ENCODE data around the gene DPP3. TPM values are rescaled to one million over a fixed set of nuclear protein-coding genes. Genes with fewer than 3 reads are reported as not detected.
"Not testable (repeated sequence)": the region's sequence is repeated elsewhere in the genome, so short reads cannot be mapped to it uniquely, and the experiment has no call there.

The DPP3 gene
- polyA plus RNA-seq, 2 of the 4 experiments (the other 2 are of a cell fraction), result 52.2 to 70.5 TPM

GRCh38 chr11:66543263-66544107, 63.3 kb downstream of the DPP3 start:
- no peak for FAIRE-seq
- ATAC-seq, result no peak
- H3K9me3 ChIP-seq, result no peaks in the 10 kb centered on the region
- 90% methylated on average over 17 of the region's 26 CpGs for WGBS (ENCODE audit: missing lambda C conversion rate)
- no peak overlapping the region for H3K27ac ChIP-seq
- POLR2A ChIA-PET, result interaction anchor here (1.5 kb wide), 1 partner anchor 11 kb away, joined by 3 read pairs; no protein-coding TSS in a partner anchor
- peaks cover 17% of the 10 kb centered on the region for H3K4me1 ChIP-seq
- no peak overlapping the region for H3K4me3 ChIP-seq
- no peak for TF ChIP-seq TP53 (CRISPR knock-in tag; IDR thresholded peaks at IDR 0.05)
- no peak for TF ChIP-seq CTCF (IDR thresholded peaks at IDR 0.05)
- no peak for TF ChIP-seq HDAC2 (IDR thresholded peaks at IDR 0.05)
- TF ChIP-seq SREBF2 (IDR thresholded peaks at IDR 0.05), result no peak
- no peak for TF ChIP-seq HEYL (CRISPR knock-in tag; IDR thresholded peaks at IDR 0.05)
- TF ChIP-seq KDM1A (IDR thresholded peaks at IDR 0.05; ENCODE audit: low read depth), result no peak
- no peak for TF ChIP-seq FOSL2 (IDR thresholded peaks at IDR 0.05)
- no peak for TF ChIP-seq FOSL2 (CRISPR knock-in tag; IDR thresholded peaks at IDR 0.05)
- no peak for TF ChIP-seq MAX (IDR thresholded peaks at IDR 0.05)
- TF ChIP-seq FOXS1 (CRISPR knock-in tag; IDR thresholded peaks at IDR 0.05), result no peak
- no peak for TF ChIP-seq FOSB (CRISPR knock-in tag; IDR thresholded peaks at IDR 0.05)
- no peak for TF ChIP-seq PBX3 (IDR thresholded peaks at IDR 0.05)
- TF ChIP-seq NR3C1 (IDR thresholded peaks at IDR 0.05), result no peak
- no peak for TF ChIP-seq BHLHE40 (IDR thresholded peaks at IDR 0.05; ENCODE audit: low read depth, low read length)
- TF ChIP-seq E2F6 (IDR thresholded peaks at IDR 0.05; ENCODE audit: borderline replicate concordance, low read depth), result no peak
- no peak for TF ChIP-seq RARB (CRISPR knock-in tag; IDR thresholded peaks at IDR 0.05)
- no peak for TF ChIP-seq HOXB13 (CRISPR knock-in tag; IDR thresholded peaks at IDR 0.05; ENCODE audit: low read depth)
- TF ChIP-seq MYC (IDR thresholded peaks at IDR 0.05; ENCODE audit: borderline replicate concordance, low read length), result no peak
- no peak for DNase-seq (ENCODE audit: low read depth in 1 of 2, low spot score in 1 of 2)
- CTCF ChIA-PET, result interaction anchor here (1.3 to 1.8 kb wide), 3 partner anchors 14 to 135 kb away, joined by 4 to 5 read pairs (median 5); no protein-coding TSS in a partner anchor
- no peak overlapping the region for H3K4me2 ChIP-seq

GRCh38 chr11:66544952-66545351, 64.7 kb downstream of the DPP3 start:
- POLR2A ChIA-PET, result interaction anchor here (0.7 to 2.0 kb wide), 8 partner anchors 10 to 298 kb away, joined by 3 to 13 read pairs (median 10); partner anchors contain the start of genes CTSF, DPP3, RBM14 and RBM4
- Histone ChIP-seq H3K27ac (peak overlapping the region; percentile 85 to 96; a peak in 5 of 6 replicates), H3K4me2 (peak overlapping the region; percentile 90), H3K4me1 (peaks cover 17% of the 10 kb centered on the region), H3K4me3 (peak overlapping the region; percentile 85)
- DNase-seq (ENCODE audit: low read depth in 1 of 2, low spot score in 1 of 2); ATAC-seq; H3K9me3 ChIP-seq; FAIRE-seq: not testable (repeated sequence)
- CTCF ChIA-PET, result interaction anchor here (1.0 to 1.8 kb wide), 4 partner anchors 8 to 106 kb away, joined by 3 to 6 read pairs (median 4); partner anchors contain the start of gene MRPL11
- 74% methylated on average over 14 of the region's 14 CpGs for WGBS (ENCODE audit: missing lambda C conversion rate)

Data from A549 (cell line).